GM12878 (cell line): ENCODE measurements around the gene GSTT4. TPM values are rescaled to one million over a fixed set of nuclear protein-coding genes. Genes with fewer than 3 reads are reported as not detected.

Experiments
- RBBP5 ChIP-seq: fragments of 200-600 bp; sonication (generic); conservative IDR thresholded peaks from 2 replicates; pipeline ENCODE4 v1.6.1; 2016
- SMARCA5 ChIP-seq: fragments of 450-650 bp; IDR thresholded peaks from 2 replicates; pipeline ENCODE4 v1.6.1; 2017; ENCODE audit warnings: mild to moderate bottlenecking
- polyA plus RNA-seq, 11 experiments: library from polyadenylated mRNA; depleted of rRNA in 4 of 11; unstranded in 6 of 11; stranded (reverse) in 5 of 11; fragments of >200 nt; fragmentation: Nextera tagmentation in 4 of 11; fragmentation: Illumina TruSeq in 1 of 11; extraction: Ambion mirVana in 4 of 11; extraction: Trizol in 1 of 11; gene quantifications; 1 replicate in 1 of 11; 2 replicates in 10 of 11; pipeline versions ENCODE4 v1.2.1 to v1.2.3, GENCODE V29; 2011 to 2016; ENCODE audit warnings: inconsistent platforms in 2 of 11, missing spikeins in 2 of 11, low read depth in 1 of 11
- total RNA-seq, 4 experiments: library from RNA; depleted of rRNA in 3 of 4; stranded (reverse); fragments of >200 nt in 3 of 4; fragmentation: Illumina TruSeq in 1 of 4; extraction: Trizol in 1 of 4; gene quantifications; 2 replicates each; pipeline versions ENCODE4 v1.2.1 to v1.2.3, GENCODE V29; 2013 to 2021
- TF ChIP-seq, protein P1 (sequence below): IDR thresholded peaks from 2 replicates; pipeline ENCODE4 v1.6.1; 2012; ENCODE audit warnings: mild to moderate bottlenecking, low read depth, low read length
- TF ChIP-seq, protein P2 (sequence below): IDR thresholded peaks from 2 replicates; pipeline ENCODE4 v1.6.1; 2012; ENCODE audit warnings: improper control_type of control experiment, low read depth, low read length; ENCODE audit not compliant: insufficient replicate concordance

Gene GSTT4
- total and polyA plus RNA-seq, 10 of the 15 experiments (the other 5 are each of a cell fraction or from before 2014, with no cell fraction given): not detected

DNA sequence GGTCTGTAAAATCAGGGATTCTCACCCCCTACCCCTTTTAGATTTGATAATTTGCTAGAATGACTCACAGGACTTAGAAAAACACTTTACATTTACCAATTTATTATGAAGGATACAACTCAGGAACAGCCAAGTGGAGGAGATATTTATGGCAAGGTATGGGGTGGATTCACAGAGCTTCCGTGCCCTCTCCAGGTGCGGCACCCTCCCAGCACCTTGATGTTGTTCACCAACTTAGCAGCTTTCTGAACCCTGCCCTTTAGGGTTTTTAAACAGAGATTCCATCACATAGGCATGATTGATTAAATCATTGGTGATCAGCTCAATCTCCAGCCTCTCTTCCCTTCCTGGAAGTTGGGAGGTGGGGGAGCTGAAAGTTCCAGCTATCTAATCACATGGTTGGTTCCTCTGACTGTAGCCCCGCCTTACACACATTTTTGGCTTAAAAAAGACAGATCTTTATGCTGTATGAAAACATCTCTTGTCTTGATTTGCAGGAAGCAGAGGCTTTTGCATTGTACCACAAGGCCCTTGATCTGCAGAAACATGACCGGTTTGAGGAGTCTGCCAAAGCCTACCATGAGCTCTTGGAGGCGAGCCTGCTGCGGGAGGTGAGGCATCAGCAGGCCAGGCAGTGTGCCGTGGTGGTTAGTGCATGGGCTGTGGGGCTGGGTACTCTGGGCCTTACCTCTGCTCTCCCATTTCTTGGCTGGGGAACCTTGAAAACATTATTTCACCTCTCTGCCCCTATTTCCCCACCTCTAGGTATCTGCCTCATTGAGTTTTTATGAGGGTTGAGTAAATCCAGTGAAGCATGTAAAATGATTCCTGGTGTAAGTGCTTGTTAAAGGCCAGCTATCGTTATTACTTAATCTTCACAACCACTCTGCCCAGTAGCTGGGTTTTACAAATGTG is 32.9 kb upstream of the GSTT4 start (continued):
- TF ChIP-seq, protein P1, sequence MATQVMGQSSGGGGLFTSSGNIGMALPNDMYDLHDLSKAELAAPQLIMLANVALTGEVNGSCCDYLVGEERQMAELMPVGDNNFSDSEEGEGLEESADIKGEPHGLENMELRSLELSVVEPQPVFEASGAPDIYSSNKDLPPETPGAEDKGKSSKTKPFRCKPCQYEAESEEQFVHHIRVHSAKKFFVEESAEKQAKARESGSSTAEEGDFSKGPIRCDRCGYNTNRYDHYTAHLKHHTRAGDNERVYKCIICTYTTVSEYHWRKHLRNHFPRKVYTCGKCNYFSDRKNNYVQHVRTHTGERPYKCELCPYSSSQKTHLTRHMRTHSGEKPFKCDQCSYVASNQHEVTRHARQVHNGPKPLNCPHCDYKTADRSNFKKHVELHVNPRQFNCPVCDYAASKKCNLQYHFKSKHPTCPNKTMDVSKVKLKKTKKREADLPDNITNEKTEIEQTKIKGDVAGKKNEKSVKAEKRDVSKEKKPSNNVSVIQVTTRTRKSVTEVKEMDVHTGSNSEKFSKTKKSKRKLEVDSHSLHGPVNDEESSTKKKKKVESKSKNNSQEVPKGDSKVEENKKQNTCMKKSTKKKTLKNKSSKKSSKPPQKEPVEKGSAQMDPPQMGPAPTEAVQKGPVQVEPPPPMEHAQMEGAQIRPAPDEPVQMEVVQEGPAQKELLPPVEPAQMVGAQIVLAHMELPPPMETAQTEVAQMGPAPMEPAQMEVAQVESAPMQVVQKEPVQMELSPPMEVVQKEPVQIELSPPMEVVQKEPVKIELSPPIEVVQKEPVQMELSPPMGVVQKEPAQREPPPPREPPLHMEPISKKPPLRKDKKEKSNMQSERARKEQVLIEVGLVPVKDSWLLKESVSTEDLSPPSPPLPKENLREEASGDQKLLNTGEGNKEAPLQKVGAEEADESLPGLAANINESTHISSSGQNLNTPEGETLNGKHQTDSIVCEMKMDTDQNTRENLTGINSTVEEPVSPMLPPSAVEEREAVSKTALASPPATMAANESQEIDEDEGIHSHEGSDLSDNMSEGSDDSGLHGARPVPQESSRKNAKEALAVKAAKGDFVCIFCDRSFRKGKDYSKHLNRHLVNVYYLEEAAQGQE: no peak
- no peak for TF ChIP-seq SMARCA5
- TF ChIP-seq RBBP5: no peak
- TF ChIP-seq, protein P2, sequence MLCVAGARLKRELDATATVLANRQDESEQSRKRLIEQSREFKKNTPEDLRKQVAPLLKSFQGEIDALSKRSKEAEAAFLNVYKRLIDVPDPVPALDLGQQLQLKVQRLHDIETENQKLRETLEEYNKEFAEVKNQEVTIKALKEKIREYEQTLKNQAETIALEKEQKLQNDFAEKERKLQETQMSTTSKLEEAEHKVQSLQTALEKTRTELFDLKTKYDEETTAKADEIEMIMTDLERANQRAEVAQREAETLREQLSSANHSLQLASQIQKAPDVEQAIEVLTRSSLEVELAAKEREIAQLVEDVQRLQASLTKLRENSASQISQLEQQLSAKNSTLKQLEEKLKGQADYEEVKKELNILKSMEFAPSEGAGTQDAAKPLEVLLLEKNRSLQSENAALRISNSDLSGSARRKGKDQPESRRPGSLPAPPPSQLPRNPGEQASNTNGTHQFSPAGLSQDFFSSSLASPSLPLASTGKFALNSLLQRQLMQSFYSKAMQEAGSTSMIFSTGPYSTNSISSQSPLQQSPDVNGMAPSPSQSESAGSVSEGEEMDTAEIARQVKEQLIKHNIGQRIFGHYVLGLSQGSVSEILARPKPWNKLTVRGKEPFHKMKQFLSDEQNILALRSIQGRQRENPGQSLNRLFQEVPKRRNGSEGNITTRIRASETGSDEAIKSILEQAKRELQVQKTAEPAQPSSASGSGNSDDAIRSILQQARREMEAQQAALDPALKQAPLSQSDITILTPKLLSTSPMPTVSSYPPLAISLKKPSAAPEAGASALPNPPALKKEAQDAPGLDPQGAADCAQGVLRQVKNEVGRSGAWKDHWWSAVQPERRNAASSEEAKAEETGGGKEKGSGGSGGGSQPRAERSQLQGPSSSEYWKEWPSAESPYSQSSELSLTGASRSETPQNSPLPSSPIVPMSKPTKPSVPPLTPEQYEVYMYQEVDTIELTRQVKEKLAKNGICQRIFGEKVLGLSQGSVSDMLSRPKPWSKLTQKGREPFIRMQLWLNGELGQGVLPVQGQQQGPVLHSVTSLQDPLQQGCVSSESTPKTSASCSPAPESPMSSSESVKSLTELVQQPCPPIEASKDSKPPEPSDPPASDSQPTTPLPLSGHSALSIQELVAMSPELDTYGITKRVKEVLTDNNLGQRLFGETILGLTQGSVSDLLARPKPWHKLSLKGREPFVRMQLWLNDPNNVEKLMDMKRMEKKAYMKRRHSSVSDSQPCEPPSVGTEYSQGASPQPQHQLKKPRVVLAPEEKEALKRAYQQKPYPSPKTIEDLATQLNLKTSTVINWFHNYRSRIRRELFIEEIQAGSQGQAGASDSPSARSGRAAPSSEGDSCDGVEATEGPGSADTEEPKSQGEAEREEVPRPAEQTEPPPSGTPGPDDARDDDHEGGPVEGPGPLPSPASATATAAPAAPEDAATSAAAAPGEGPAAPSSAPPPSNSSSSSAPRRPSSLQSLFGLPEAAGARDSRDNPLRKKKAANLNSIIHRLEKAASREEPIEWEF: no peak
